SK-N-SH (cell line): ENCODE data around the gene CCDC150. TPM values are rescaled to one million over a fixed set of nuclear protein-coding genes. Genes with fewer than 3 reads are reported as not detected.

ENCODE experiments used
- CTCF ChIA-PET: fragments of 300-600, 350-600 bp; formaldehyde crosslinking; extraction: SDS; loops from one replicate; lab custom pipeline; 2021; lab: Yijun Ruan, JAX
- POLR2A ChIA-PET: fragments of 350-600 bp; sonication (Branson Sonifier 250); formaldehyde crosslinking; extraction: SDS; loops from one replicate; lab custom pipeline; 2020; ENCODE audit warnings: antibody characterized with exemption, inconsistent platforms; lab: Yijun Ruan, JAX
- DNase-seq: peaks from one replicate; pipeline ENCODE4 v3.0.0; 2012
- H2AFZ ChIP-seq: fragments of 200-600 bp; sonication (generic); 2 replicates; pipeline ENCODE4 v1.8.1; 2016; ENCODE audit warnings: antibody characterized with exemption, mild to moderate bottlenecking, low read depth
- H3F3A ChIP-seq: fragments of 200-600 bp; sonication (generic); replicated peaks from 2 replicates; pipeline ENCODE3; 2016; ENCODE audit warnings: antibody characterized with exemption, mild to moderate bottlenecking; ENCODE audit not compliant: insufficient read depth
- H3K27ac ChIP-seq, 2 experiments: fragments of 200-500 bp in 1 of 2; fragments of 200-600 bp in 1 of 2; sonication (Bioruptor generic) in 1 of 2; sonication (generic), shearing (Covaris generic) in 1 of 2; 2 replicates each; pipeline versions ENCODE4 v1.5.1 to v1.6.1; 2014 to 2016; ENCODE audit warnings: low read depth in 2 of 2, inconsistent platforms in 1 of 2, low read length in 1 of 2, mild to moderate bottlenecking in 1 of 2, mixed read lengths in 1 of 2
- H3K27me3 ChIP-seq: fragments of 200-600 bp; sonication (generic), shearing (Covaris generic); 2 replicates; pipeline ENCODE4 v1.6.1; 2016; ENCODE audit warnings: mixed run types; ENCODE audit not compliant: insufficient read depth
- H3K36me3 ChIP-seq, 2 experiments: fragments of 200-500 bp in 1 of 2; fragments of 200-600 bp in 1 of 2; sonication (Bioruptor generic) in 1 of 2; sonication (generic) in 1 of 2; replicated peaks in 1 of 2; 2 replicates each; pipeline versions ENCODE3 to v1.5.1; 2014 to 2016; ENCODE audit warnings: low read length in 1 of 2, mild to moderate bottlenecking in 1 of 2; ENCODE audit not compliant: insufficient read depth in 2 of 2, control insufficient read depth in 1 of 2
- H3K4me1 ChIP-seq, 2 experiments: fragments of 200-500 bp in 1 of 2; fragments of 200-600 bp in 1 of 2; sonication (Bioruptor generic) in 1 of 2; sonication (generic), shearing (Covaris generic) in 1 of 2; 2 replicates each; pipeline versions ENCODE4 v1.5.1 to v1.6.1; 2014 to 2016; ENCODE audit warnings: low read depth in 1 of 2, low read length in 1 of 2, mixed run types in 1 of 2; ENCODE audit not compliant: insufficient read depth in 2 of 2, control insufficient read depth in 1 of 2
- H3K4me2 ChIP-seq: fragments of 200-600 bp; sonication (generic), shearing (Covaris generic); 2 replicates; pipeline ENCODE4 v1.6.1; 2017; ENCODE audit warnings: mixed run types
- H3K4me3 ChIP-seq, 2 experiments: fragments of 200-500 bp in 1 of 2; fragments of 200-600 bp in 1 of 2; sonication (Bioruptor generic) in 1 of 2; sonication (generic), shearing (Covaris generic) in 1 of 2; 2 replicates each; pipeline versions ENCODE4 v1.5.1 to v1.8.1; 2014 to 2016; ENCODE audit warnings: low read depth in 2 of 2, inconsistent platforms in 1 of 2, low read length in 1 of 2, mild to moderate bottlenecking in 1 of 2, mixed read lengths in 1 of 2, moderate library complexity in 1 of 2
- H3K79me2 ChIP-seq: fragments of 200-600 bp; sonication (generic); 2 replicates; pipeline ENCODE4 v1.8.1; 2017; ENCODE audit warnings: mild to moderate bottlenecking; ENCODE audit not compliant: insufficient read depth
- H3K9ac ChIP-seq: fragments of 200-600 bp; sonication (generic); 2 replicates; pipeline ENCODE4 v1.6.1; 2017; ENCODE audit warnings: mixed run types
- H3K9me2 ChIP-seq: fragments of 200-600 bp; sonication (generic); 2 replicates; pipeline ENCODE4 v1.6.1; 2017; ENCODE audit warnings: mixed run types
- H3K9me3 ChIP-seq: fragments of 200-600 bp; sonication (generic); 2 replicates; pipeline ENCODE4 v1.6.1; 2017; ENCODE audit warnings: mixed run types, mild to moderate bottlenecking, moderate library complexity
- H4K20me1 ChIP-seq: fragments of 200-600 bp; sonication (generic); 2 replicates; pipeline ENCODE4 v1.6.1; 2017; ENCODE audit warnings: mild to moderate bottlenecking, mixed run types; ENCODE audit not compliant: insufficient read depth
- CTCF ChIP-seq: fragments of 200-600 bp; sonication (generic); IDR thresholded peaks from 2 replicates; pipeline ENCODE4 v1.6.1; 2017; ENCODE audit warnings: antibody characterized with exemption, mild to moderate bottlenecking, moderate library complexity
- ELF1 ChIP-seq: IDR thresholded peaks from 2 replicates; pipeline ENCODE4 v1.4.0; 2012
- EP300 ChIP-seq, 2 experiments: IDR thresholded peaks; 2 replicates each; pipeline versions ENCODE4 v1.4.0 to v1.6.1; 2012; ENCODE audit warnings: borderline replicate concordance in 1 of 2, low read depth in 1 of 2, low read length in 1 of 2
- FOSL2 ChIP-seq: IDR thresholded peaks from 2 replicates; pipeline ENCODE4 v1.4.0; 2012; ENCODE audit warnings: low read depth, mild to moderate bottlenecking, moderate library complexity, borderline replicate concordance
- GABPA ChIP-seq: IDR thresholded peaks from 2 replicates; pipeline ENCODE4 v1.4.0; 2012; ENCODE audit warnings: low read depth, mild to moderate bottlenecking
- GATA2 ChIP-seq: sonication (generic); formaldehyde crosslinking; IDR thresholded peaks from 2 replicates; pipeline ENCODE4 v1.5.0; 2020; ENCODE audit warnings: mild to moderate bottlenecking, missing genetic modification reagents
- JUND ChIP-seq: IDR thresholded peaks from 2 replicates; pipeline ENCODE4 v1.4.0; 2012
- MAX ChIP-seq: IDR thresholded peaks from 2 replicates; pipeline ENCODE4 v1.4.0; 2012; ENCODE audit warnings: low read depth
- NFIC ChIP-seq: IDR thresholded peaks from 2 replicates; pipeline ENCODE4 v1.4.0; 2012; ENCODE audit warnings: borderline replicate concordance
- RCOR1 ChIP-seq: fragments of 150-350 bp; IDR thresholded peaks from 2 replicates; pipeline ENCODE4 v1.6.1; 2017; ENCODE audit warnings: antibody characterized with exemption, low read length
- REST ChIP-seq: IDR thresholded peaks from 2 replicates; pipeline ENCODE4 v1.6.1; 2012; ENCODE audit warnings: mild to moderate bottlenecking, low read depth, low read length, moderate library complexity
- RFX5 ChIP-seq: IDR thresholded peaks from 2 replicates; pipeline ENCODE4 v1.6.1; 2012; ENCODE audit warnings: mild to moderate bottlenecking, improper control_type of control experiment, low read length
- RXRA ChIP-seq: IDR thresholded peaks from 2 replicates; pipeline ENCODE4 v1.4.0; 2012; ENCODE audit warnings: low read depth, mild to moderate bottlenecking, borderline replicate concordance
- SIN3A ChIP-seq: IDR thresholded peaks from 2 replicates; pipeline ENCODE4 v1.6.1; 2012; ENCODE audit warnings: low read depth, mild to moderate bottlenecking, low read length, moderate library complexity, borderline replicate concordance
- TAF1 ChIP-seq: IDR thresholded peaks from 2 replicates; pipeline ENCODE4 v1.6.1; 2012; ENCODE audit warnings: low read depth, mild to moderate bottlenecking, low read length, moderate library complexity, borderline replicate concordance
- YY1 ChIP-seq: IDR thresholded peaks from 2 replicates; pipeline ENCODE4 v1.4.0; 2012; ENCODE audit warnings: low read depth, mild to moderate bottlenecking
- WGBS: methylation state at CpG from one replicate; pipeline ENCODE4 v1.1.6; 2017; ENCODE audit warnings: low lambda C conversion rate; 5-methylcytosine and 5-hydroxymethylcytosine counted together
- polyA plus RNA-seq, 3 experiments: library from polyadenylated mRNA; depleted of rRNA; stranded (reverse); fragments of >200 nt; gene quantifications; 2 replicates each; pipeline ENCODE4 v1.2.3, GENCODE V29; 2012

CCDC150 gene
- polyA plus RNA-seq, 1 of the 3 experiments (the other 2 are of a cell fraction), result 4.6 TPM

GRCh38 chr2:196590286-196590685 lies 49.2 kb upstream of the CCDC150 start:
- Histone ChIP-seq H3K36me3 (no peaks in the 10 kb centered on the region), H3F3A (peaks cover 22% of the 10 kb centered on the region), H3K9ac (no peak overlapping the region), H3K4me2 (no peak overlapping the region; the same call in 1 of the 2 replicates), H3K4me1 (peaks cover 10 to 12% of the 10 kb centered on the region in 2 experiments), H4K20me1 (no peaks in the 10 kb centered on the region), H3K9me2 (no peaks in the 10 kb centered on the region), H3K27me3 (no peaks in the 10 kb centered on the region), H3K9me3 (no peaks in the 10 kb centered on the region), H3K27ac (peak overlapping the region in 1 of 2 experiments; percentile 10; a peak in 1 of 4 replicates), H2AFZ (no peak overlapping the region), H3K79me2 (peaks cover 4% of the 10 kb centered on the region), H3K4me3 (no peak overlapping the region)
- ChIA-PET CTCF (interaction anchor here (2.0 kb wide), 1 partner anchor 7 kb away, joined by 5 read pairs; no protein-coding TSS in a partner anchor), POLR2A (no interaction called here)
- 63% methylated on average over 1 of the region's 1 CpG for WGBS
- DNase-seq, result no peak
- TF ChIP-seq ELF1, result no peak
- TF ChIP-seq REST, result no peak
- TF ChIP-seq RXRA, result no peak
- no peak for TF ChIP-seq YY1
- TF ChIP-seq, all 33 proteins: peak for 0

- no peaks in the 10 kb centered on the region for H4K20me1 ChIP-seq
- H2AFZ ChIP-seq, result no peak overlapping the region
- H3K79me2 ChIP-seq, result peaks cover 4% of the 10 kb centered on the region
- CTCF ChIA-PET, result interaction anchor here (1.1 to 2.3 kb wide), 6 partner anchors 8 to 168 kb away, joined by 4 to 7 read pairs (median 5); no protein-coding TSS in a partner anchor
- 96% methylated on average over 8 of the region's 8 CpGs for WGBS
- H3K9me3 ChIP-seq, result no peaks in the 10 kb centered on the region
- H3K4me1 ChIP-seq, result peaks cover 10 to 12% of the 10 kb centered on the region in 2 experiments
- no peaks in the 10 kb centered on the region for H3K36me3 ChIP-seq
- no peaks in the 10 kb centered on the region for H3K9me2 ChIP-seq
- no peak for DNase-seq
- H3K4me2 ChIP-seq, result no peak overlapping the region
- no peak overlapping the region for H3K4me3 ChIP-seq
- TF ChIP-seq RFX5, result no peak
- POLR2A ChIA-PET, result no interaction called here
- no peaks in the 10 kb centered on the region for H3K27me3 ChIP-seq
- no peak overlapping the region for H3K27ac ChIP-seq
- no peak overlapping the region for H3K9ac ChIP-seq
- peaks cover 24% of the 10 kb centered on the region for H3F3A ChIP-seq
Measured at GRCh38 chr2:196591004-196591403, 48.5 kb upstream of the CCDC150 start.

- H3K4me2 ChIP-seq, result peak overlapping the region; percentile 87
- peaks cover 8 to 12% of the 10 kb centered on the region in 2 experiments for H3K4me1 ChIP-seq
- no peaks in the 10 kb centered on the region for H3K36me3 ChIP-seq
- DNase-seq, result peak; percentile 41
- H3K9me2 ChIP-seq, result no peaks in the 10 kb centered on the region
- WGBS, result 47% methylated on average over 4 of the region's 4 CpGs
- peak overlapping the region in 1 of 2 experiments; percentile 68; a peak in 2 of 4 replicates for H3K27ac ChIP-seq
- H4K20me1 ChIP-seq, result no peaks in the 10 kb centered on the region
- peak overlapping the region; percentile 83; the same call in 1 of the 2 replicates for H3K9ac ChIP-seq
- H3K4me3 ChIP-seq, result peak overlapping the region in 1 of 2 experiments; percentile 76; a peak in 2 of 4 replicates
- POLR2A ChIA-PET, result no interaction called here
- H3K9me3 ChIP-seq, result no peaks in the 10 kb centered on the region
- peak overlapping the region; percentile 88; the same call in 1 of the 2 replicates for H2AFZ ChIP-seq
- peaks cover 4% of the 10 kb centered on the region for H3K79me2 ChIP-seq
- H3F3A ChIP-seq, result peaks cover 20% of the 10 kb centered on the region
- CTCF ChIA-PET, result interaction anchor here (0.7 to 2.3 kb wide), 15 partner anchors 9 to 294 kb away, joined by 3 to 8 read pairs (median 5); no protein-coding TSS in a partner anchor
- H3K27me3 ChIP-seq, result no peaks in the 10 kb centered on the region
- TF ChIP-seq GABPA (no peak), CTCF (no peak), EP300 (IDR thresholded peaks at IDR 0.05; ENCODE audit: borderline replicate concordance in 1 of 2, low read depth in 1 of 2, low read length in 1 of 2) (no peak), MAX (no peak), SIN3A (no peak), NFIC (no peak), TAF1 (no peak), FOSL2 (no peak), RCOR1 (peak; percentile 67; the same call in 1 of the 2 replicates), RFX5 (no peak), GATA2 (CRISPR knock-in tag) (peak; percentile 52; the same call in 1 of the 2 replicates), JUND (no peak)
Measured at GRCh38 chr2:196591621-196592022, 47.9 kb upstream of the CCDC150 start.
